Fibroblast of peridontal ligament (primary cell): ENCODE measurements around the gene ST3GAL3.
"Not testable (repeated sequence)": the region's sequence is repeated elsewhere in the genome, so short reads cannot be mapped to it uniquely, and the experiment has no call there.

Experiments used
- DNase-seq: peaks from one replicate; pipeline ENCODE4 v3.0.0-alpha.2; 2010; ENCODE audit errors: extremely low read depth

ST3GAL3 gene

DNA sequence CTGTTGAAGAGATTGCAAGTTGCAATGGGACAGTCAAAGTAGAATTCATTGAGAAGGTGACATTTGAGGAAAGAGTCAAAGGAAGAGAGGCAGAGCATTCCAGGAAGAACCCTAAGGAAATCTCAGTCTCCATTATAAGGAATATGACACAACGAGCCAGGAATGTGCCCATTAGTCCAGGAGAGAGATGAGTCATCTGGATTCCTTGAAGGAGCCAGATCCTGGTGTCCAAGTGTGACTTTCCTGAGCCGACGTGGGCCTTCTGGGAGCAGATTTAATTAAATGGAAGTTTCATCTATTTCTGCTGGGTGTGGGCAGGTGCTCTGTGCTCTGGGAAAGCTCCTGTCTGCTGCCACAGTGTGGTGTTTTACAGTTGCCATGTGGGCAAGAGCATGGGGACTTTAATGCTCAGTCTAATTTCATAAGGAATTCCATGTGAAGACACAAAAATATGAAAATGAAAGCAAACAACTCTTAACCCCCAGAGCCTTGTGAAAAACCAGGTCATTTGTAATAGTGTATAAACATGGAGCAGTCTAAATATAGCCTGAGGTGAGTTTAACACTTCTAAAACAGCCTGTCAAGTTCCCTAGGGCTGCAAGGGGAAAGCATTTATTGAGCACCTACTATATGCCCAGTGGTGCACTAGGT, 114.8 kb downstream of the ST3GAL3 start:
- DNase-seq: peak; percentile 86

- DNase-seq: no peak
These were observed 117.5 kb downstream of the ST3GAL3 start for GRCh38 chr1:43824795-43825194.

- no peak for DNase-seq
These were observed 121.2 kb downstream of the ST3GAL3 start for GRCh38 chr1:43828574-43828973.

DNA sequence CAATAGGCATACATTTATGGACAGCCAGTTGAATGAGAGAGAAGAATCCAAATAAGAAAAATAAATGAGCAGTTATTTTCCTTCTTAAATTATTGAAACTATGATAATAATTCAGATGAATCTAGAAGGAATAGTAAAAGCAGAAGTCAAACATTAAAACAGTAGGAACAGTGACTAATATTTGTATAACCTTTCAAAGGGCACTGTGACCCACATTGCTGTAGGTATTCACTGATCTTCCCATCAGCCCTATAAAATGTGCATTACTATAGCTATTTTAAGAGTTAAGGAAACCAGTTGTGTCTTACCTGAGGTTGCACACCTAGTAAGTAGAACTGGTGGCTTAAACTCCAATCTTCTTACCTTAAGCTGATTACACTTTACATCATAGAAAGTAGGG, 123.5 kb downstream of the ST3GAL3 start:
- DNase-seq: no peak

DNA sequence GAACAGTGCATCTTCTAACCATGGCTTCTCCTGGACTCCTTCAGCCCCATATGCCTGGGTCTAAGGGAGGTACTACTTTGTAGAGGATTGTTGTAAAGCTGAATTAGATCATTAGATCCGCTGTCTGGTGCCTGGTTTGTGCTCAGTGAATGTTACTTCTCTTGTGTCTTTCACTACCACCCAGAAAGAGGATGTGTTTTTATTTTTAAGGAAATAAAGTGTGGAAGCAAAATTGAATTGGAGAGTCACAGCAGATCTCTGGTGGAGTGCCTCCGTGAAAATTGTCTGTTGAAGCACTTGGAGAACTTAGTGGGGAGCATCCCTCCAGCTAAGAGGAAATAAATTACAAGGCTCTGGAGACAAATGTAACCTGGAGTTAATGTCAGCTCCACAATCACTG, 124.5 kb downstream of the ST3GAL3 start:
- DNase-seq: no peak

DNA sequence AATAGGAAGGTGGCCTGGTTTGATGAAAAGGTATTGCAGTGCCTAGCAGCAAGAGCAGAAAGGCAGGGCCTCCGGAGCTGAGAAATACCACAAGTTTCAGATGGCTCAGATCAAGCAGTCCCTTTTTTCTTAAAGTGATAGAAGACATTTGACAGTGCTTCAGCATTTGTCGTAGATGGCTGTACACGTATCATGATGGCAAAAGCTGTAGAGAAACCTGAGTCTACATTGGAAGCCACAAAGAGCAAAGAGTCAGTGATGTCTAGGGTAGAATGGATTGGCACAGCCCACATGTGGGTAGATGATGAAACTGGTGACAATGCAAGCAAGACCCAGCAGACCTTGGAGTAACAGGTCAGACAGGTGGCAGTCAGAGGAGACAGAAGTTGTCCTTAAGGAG, 124.9 kb downstream of the ST3GAL3 start:
- no peak for DNase-seq

DNA sequence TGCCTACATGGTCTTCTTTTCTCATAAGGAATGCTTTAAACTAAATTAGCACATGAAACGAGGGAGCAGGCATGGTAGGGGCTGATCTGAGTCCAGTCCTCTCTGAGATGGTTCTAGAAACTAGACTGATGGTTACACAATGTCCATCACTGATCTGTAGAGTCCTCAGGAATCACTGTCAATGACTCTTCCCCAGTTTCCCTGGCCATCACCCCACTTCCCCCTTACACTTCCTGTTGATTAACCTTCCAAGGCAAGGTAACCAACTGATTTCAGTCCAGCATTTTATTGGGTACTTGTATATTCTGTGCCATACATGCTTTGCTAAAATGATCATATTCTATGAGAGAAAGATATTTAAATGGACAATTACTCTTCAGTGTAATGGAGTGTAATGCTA, 125.7 kb downstream of the ST3GAL3 start:
- DNase-seq: no peak

GRCh38 chr1:43833902-43834279, 126.6 kb downstream of the ST3GAL3 start:
- not testable (repeated sequence) for DNase-seq

DNA sequence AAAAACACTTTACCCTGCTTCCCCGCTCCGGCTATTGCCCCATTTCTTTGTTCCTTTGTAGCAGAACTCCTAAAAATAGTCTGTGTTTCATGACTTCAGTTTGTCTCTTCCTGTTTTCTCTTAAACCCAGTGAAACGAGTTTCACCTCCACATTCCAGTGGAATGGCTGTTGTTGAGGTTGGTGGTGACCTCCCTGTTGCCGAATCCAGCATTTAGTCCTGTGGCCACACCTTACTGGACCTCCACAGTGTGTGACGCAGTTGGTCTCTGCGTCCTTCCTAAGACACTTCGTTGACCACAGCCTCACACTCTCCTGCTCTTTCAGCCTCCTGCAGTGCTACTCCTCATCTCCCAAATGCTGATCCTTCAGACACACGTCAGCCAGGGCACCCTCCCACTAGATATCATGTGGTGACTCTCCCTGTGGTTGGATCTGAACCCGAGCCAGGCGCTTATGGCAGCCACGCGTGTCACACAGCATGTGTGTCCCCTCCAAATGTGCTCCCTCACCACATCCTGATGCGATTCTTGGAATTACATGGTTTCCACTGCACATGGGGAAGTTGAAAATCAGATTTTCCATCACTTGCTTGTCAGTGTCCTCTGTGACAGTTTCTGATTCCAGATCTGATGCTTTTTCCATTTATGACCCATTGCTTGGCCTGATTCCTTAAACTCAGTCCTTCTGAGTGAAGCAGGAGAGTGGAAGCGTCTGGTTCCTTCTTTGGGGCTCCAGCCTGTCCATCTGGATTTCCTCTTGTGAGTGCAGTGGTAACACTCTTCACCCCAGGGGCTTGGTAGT, 127.1 kb downstream of the ST3GAL3 start:
- peak; percentile 43 for DNase-seq

DNA sequence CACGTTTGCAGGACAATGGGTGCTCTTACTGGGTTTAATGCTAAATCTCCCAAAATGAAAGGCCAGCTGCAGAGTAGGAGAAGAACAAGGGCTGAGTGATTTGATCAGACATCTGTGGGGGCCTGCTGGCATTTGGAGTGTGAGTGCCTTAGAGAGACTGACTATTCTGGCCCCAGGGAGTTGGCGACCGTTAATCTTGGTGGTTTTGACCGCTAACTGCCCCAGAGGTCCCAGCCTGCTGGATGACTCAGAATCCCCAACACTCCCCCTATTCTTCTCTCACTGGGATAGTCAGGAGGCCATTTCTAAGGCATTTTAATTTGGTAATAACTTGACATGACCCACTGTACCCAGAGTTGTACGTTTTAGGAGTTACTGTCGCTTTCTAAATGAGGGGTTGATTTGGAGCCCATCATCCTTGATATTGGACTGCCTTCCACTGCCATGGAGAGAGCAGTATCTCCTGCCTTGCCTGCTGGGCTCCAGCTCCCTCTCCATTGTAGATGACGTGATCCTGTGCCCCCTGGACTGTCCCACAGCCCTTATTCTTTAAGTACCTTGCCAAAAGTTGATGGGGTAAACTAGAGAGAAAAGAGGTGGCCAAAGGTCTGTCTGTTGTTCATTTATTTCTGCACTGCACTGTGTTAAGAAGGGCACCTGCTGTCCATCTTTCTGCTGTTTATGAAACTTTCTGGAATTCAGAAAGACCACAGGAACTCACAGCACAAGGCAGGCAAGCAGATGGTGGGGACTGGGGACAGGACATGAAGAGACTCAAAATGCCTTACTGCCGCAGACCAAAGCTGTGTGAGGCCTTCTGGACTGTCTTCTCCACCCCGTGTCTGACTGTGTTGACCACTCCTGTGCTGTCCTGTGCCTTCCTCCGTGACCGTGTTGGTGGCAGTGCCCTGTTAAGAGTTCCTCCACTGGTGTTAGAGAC, 128.0 kb downstream of the ST3GAL3 start:
- DNase-seq: peak; percentile 76

- no peak for DNase-seq
These were observed 129.1 kb downstream of the ST3GAL3 start for GRCh38 chr1:43836267-43836951.

GRCh38 chr1:43839056-43839455, 131.7 kb downstream of the ST3GAL3 start:
- DNase-seq: no peak

- DNase-seq: no peak
These were observed 134.2 kb downstream of the ST3GAL3 start for GRCh38 chr1:43841321-43842174.

- no peak for DNase-seq
These were observed 134.8 kb downstream of the ST3GAL3 start for GRCh38 chr1:43842175-43842498.

DNA sequence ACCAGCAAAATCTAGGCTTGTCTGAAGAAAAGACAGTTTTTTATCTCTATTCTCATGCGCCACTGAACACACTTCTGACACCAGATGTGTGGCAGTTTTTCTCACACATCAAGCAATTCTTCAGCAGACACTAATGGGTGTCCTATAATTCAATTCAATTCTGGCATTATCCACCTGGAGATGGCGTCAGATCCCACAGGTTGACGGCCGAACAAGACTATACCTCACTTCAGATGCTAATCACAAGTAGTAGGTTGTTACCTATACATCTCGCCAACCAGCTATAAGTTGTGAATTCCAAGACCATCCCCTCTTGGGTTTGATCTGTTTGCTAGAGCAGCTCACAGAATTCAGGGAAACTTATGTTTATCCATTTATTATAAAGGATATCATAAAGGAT, 136.3 kb downstream of the ST3GAL3 start:
- DNase-seq: no peak

- DNase-seq: peak; percentile 35
These were observed 136.8 kb downstream of the ST3GAL3 start for GRCh38 chr1:43844114-43844513.

DNA sequence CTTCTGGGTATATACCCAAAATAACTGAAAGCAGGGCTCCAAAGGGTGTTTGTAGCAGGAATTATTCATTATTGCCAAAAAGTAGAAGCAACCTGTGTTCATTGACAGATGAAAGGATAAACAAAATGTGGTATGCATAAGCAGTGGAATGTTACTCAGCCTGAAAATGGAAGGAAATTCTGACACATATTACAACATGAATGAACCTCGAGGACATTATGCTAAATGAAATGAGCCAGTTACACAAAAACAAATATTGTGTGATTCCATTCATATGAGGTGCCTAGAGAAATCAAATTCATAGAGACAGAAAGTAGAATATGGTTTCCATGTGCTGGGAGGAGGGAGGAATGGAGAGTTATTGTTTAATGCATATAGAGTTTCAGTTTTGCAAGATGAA, 140.0 kb downstream of the ST3GAL3 start:
- DNase-seq: peak; percentile 37

DNA sequence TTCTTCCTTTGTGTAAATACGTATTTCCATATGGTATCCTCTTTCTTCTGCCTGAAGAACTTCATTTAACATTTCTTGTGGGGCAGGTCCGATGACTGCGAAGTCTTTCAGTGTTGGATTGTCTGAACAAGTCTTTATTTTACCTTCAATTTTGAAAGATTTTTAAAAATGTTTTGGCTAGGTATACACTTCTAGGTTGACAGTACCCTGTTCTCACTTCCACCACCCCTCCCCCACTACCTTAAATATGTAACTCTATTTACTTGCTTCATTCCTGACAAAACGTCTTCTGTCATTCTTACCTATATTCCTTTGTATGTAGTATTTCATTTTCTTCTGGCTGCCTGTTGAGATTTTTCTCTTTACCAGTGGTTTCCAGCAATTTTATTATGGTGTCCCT, 140.5 kb downstream of the ST3GAL3 start:
- no peak for DNase-seq

- DNase-seq: no peak
These were observed 142.3 kb downstream of the ST3GAL3 start for GRCh38 chr1:43849670-43850069.

GRCh38 chr1:43850591-43851233, 143.4 kb downstream of the ST3GAL3 start:
- no peak for DNase-seq
